HepG2 (cell line): ENCODE measurements around the gene SLBP. TPM values are rescaled to one million over a fixed set of nuclear protein-coding genes. Genes with fewer than 3 reads are reported as not detected.

Experiments
- ATAC-seq: fragments of 200-7000 bp; cut with Tn5 transposase; 3 replicates; pipeline ENCODE4 v1.9.1; 2020; ENCODE audit warnings: mild to moderate bottlenecking, moderate library complexity
- BruUV-seq: library from RNA; stranded (reverse); fragments of 400-500 nt; replicated peaks from 2 replicates; lab custom pipeline; 2021; lab: Mats Ljungman, UMichigan
- CTCF ChIA-PET: fragments of 300-600 bp; formaldehyde crosslinking; extraction: SDS; loops from one replicate; lab custom pipeline; 2021; ENCODE audit warnings: low total read pairs, inconsistent platforms, low intra/inter-chr PET ratio; lab: Yijun Ruan, JAX
- POLR2A ChIA-PET: fragments of 350-600 bp; sonication (Branson Sonifier 250); formaldehyde crosslinking; loops from one replicate; lab custom pipeline; 2020; ENCODE audit warnings: antibody characterized with exemption, inconsistent platforms; lab: Yijun Ruan, JAX
- DNase-seq: peaks from one replicate; pipeline ENCODE4 v3.0.0-alpha.2; 2015; ENCODE audit warnings: low spot score
- FAIRE-seq: peaks from 3 replicates; lab custom pipeline; 2011; peaks lifted over from hg19 to GRCh38; lab: Jason Lieb, UNC
- H2AFZ ChIP-seq: one replicate; pipeline ENCODE4 v1.6.1; 2011; ENCODE audit warnings: low read length, inconsistent platforms
- H3K27ac ChIP-seq: fragments of 300-600 bp; 3 replicates; pipeline ENCODE4 v1.8.0; 2011; ENCODE audit warnings: mixed run types, mild to moderate bottlenecking, mixed read lengths, low read length, inconsistent platforms; ENCODE audit not compliant: insufficient read depth; ENCODE audit errors: extremely low read length
- H3K27me3 ChIP-seq, 2 experiments: fragments of 200-600 bp in 1 of 2; 2 replicates in 1 of 2; 3 replicates in 1 of 2; pipeline versions ENCODE4 v1.6.0 to v1.8.0; 2011; ENCODE audit warnings: low read length in 2 of 2, mild to moderate bottlenecking in 2 of 2, moderate library complexity in 2 of 2, inconsistent platforms in 1 of 2; ENCODE audit not compliant: insufficient read depth in 2 of 2, control insufficient read depth in 1 of 2
- H3K36me3 ChIP-seq, 2 experiments: fragments of 200-600 bp in 1 of 2; replicated peaks in 1 of 2; 2 replicates in 1 of 2; 3 replicates in 1 of 2; pipeline versions ENCODE4 v1.5.1 to v1.8.0; 2011; ENCODE audit warnings: low read length in 2 of 2, inconsistent platforms in 1 of 2; ENCODE audit not compliant: insufficient read depth in 2 of 2, control insufficient read depth in 1 of 2
- H3K4me1 ChIP-seq: 2 replicates; pipeline ENCODE4 v1.5.1; 2012; ENCODE audit warnings: low read length, inconsistent platforms; ENCODE audit not compliant: insufficient read depth
- H3K4me2 ChIP-seq: 2 replicates; pipeline ENCODE4 v1.6.0; 2011; ENCODE audit warnings: low read depth, low read length, inconsistent platforms
- H3K4me3 ChIP-seq, 3 experiments: fragments of 200-600 bp in 1 of 3; sonication (generic), shearing (Covaris generic) in 1 of 3; replicated peaks in 1 of 3; 2 replicates each; pipeline ENCODE4 v1.5.1; 2011 to 2016; ENCODE audit warnings: low read length in 3 of 3, inconsistent platforms in 2 of 3, low read depth in 2 of 3, mild to moderate bottlenecking in 2 of 3, control low read depth in 1 of 3, mixed read lengths in 1 of 3; ENCODE audit not compliant: insufficient read depth in 1 of 3
- H3K79me2 ChIP-seq: one replicate; pipeline ENCODE4 v1.6.1; 2011; ENCODE audit warnings: low read length, inconsistent platforms; ENCODE audit not compliant: insufficient read depth
- H3K9ac ChIP-seq: 2 replicates; pipeline ENCODE4 v1.6.0; 2011; ENCODE audit warnings: mild to moderate bottlenecking, low read depth, low read length, inconsistent platforms; ENCODE audit not compliant: insufficient read depth
- H3K9me3 ChIP-seq: 2 replicates; pipeline ENCODE4 v1.5.1; 2012; ENCODE audit warnings: mild to moderate bottlenecking, low read length
- H4K20me1 ChIP-seq: 2 replicates; pipeline ENCODE4 v1.6.0; 2011; ENCODE audit warnings: inconsistent platforms, mild to moderate bottlenecking, low read length, moderate library complexity; ENCODE audit not compliant: insufficient read depth
- AGO1 ChIP-seq: fragments of 200-400 bp; formaldehyde crosslinking; IDR thresholded peaks from 2 replicates; pipeline ENCODE4 v1.6.1; 2017; ENCODE audit warnings: mild to moderate bottlenecking, low read depth, low read length, moderate library complexity; ENCODE audit not compliant: poor library complexity, severe bottlenecking
- AGO2 ChIP-seq: fragments of 200-400 bp; formaldehyde crosslinking; optimal IDR thresholded peaks from 2 replicates; pipeline ENCODE3; 2017; ENCODE audit warnings: mild to moderate bottlenecking, low read depth, low read length, moderate library complexity
- RBFOX2 ChIP-seq: fragments of 200-400 bp; formaldehyde crosslinking; IDR thresholded peaks from 2 replicates; pipeline ENCODE4 v1.6.1; 2017; ENCODE audit warnings: low read depth, mild to moderate bottlenecking, low read length
- RORA ChIP-seq: sonication (generic); formaldehyde crosslinking; IDR thresholded peaks from 2 replicates; pipeline ENCODE4 v1.5.0; 2020; ENCODE audit warnings: mild to moderate bottlenecking, missing genetic modification reagents, moderate library complexity
- ZFP91 ChIP-seq: sonication (generic); formaldehyde crosslinking; IDR thresholded peaks from 2 replicates; pipeline ENCODE4 v1.9.0; 2022; ENCODE audit warnings: missing genetic modification reagents, mild to moderate bottlenecking, borderline replicate concordance
- WGBS: methylation state at CpG from one replicate; pipeline ENCODE4 v1.1.6; 2017; ENCODE audit warnings: low lambda C conversion rate; 5-methylcytosine and 5-hydroxymethylcytosine counted together
- in situ Hi-C: cut with HindIII; loops from 2 replicates; pipeline ENCODE4 v1.10.0; 2017; ENCODE audit warnings: low pct_unique_long_range_greater_than_20kb; ENCODE audit not compliant: extremely low pct_ligation_motif_present
- intact Hi-C: fragments of 100-400 bp; cut with micrococcal nuclease; formaldehyde crosslinking; loops from one replicate; pipeline ENCODE4 v1.10.0; 2022; ENCODE audit not compliant: unreplicated experiment
- polyA plus RNA-seq, 8 experiments: library from polyadenylated mRNA; depleted of rRNA in 3 of 8; stranded (reverse) in 7 of 8; unstranded in 1 of 8; fragments of >200 nt; fragmentation: Illumina TruSeq in 4 of 8; extraction: Trizol in 4 of 8; gene quantifications; 2 replicates each; pipeline versions ENCODE4 v1.2.1 to v1.2.3, GENCODE V29; 2011 to 2016; ENCODE audit warnings: low read depth in 4 of 8, missing spikeins in 1 of 8, mixed read lengths in 1 of 8; ENCODE audit not compliant: insufficient read depth in 1 of 8
- total RNA-seq, 5 experiments: library from RNA; depleted of rRNA; stranded (reverse); fragments of >200 nt; fragmentation: Illumina TruSeq; extraction: Trizol; gene quantifications; 2 replicates each; pipeline ENCODE4 v1.2.3, GENCODE V29; 2016; ENCODE audit warnings: low read depth in 1 of 5

SLBP gene
- total and polyA plus RNA-seq, 2 of the 13 experiments (the other 11 are each of a cell fraction or from before 2014, with no cell fraction given) = 43.9 to 104 TPM

DNA sequence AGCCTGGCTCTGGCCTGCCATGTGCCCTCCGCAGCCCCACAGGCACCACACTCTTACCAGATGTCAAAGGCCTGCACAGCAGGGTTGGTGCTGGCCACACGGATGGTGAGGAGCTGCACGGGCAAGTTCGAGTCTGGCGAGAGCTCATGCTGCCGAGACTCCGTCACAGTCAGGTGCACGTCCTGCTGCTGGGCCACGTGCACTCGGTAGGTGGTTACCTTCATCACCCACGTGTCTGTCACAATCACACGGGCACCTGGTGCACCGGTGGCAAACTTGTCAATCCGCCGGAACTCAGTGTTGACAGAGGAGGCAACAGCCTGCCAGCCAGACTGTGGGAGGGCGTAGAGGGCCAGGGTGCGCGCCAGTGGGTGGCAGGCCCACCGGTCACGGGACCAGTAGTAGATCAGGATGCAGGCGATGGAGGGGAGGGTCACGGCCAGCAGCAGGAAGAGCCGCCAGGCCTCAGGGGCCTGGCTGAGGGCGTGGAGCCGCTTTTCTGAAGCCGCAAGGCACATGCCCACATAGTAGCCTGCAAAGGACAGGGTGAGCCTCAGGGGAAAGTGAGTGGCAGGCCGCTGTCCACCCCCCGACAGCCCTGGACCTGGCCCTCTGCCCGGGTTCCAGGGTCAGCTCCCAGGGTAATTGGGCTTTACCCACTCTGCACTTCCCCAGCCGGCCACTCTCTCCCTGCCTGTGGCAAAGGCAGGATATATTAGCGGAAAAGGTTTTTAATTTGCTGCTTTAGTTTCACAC, 6.2 kb upstream of the SLBP start:
- Histone ChIP-seq H4K20me1 (no peaks in the 10 kb centered on the region), H3K4me1 (peaks cover 45% of the 10 kb centered on the region), H3K4me3 (no peak overlapping the region), H3K27me3 (no peaks in the 10 kb centered on the region), H3K4me2 (no peak overlapping the region), H2AFZ (no peak overlapping the region), H3K79me2 (peaks cover 38% of the 10 kb centered on the region), H3K36me3 (peaks cover 0 to 2% of the 10 kb centered on the region in 2 experiments; a peak in 3 of 5 replicates), H3K27ac (no peak overlapping the region), H3K9ac (no peak overlapping the region), H3K9me3 (no peaks in the 10 kb centered on the region)
- CTCF ChIA-PET = no interaction called here
- ATAC-seq = no peak
- no peak for FAIRE-seq
- POLR2A ChIA-PET = no interaction called here
- WGBS = 94% methylated on average over 22 of the region's 31 CpGs
- TF ChIP-seq AGO2 (peak; percentile 60), ZFP91 (CRISPR knock-in tag) (peak; percentile 2; the same call in 1 of the 2 replicates), AGO1 (peak; percentile 25), RBFOX2 (peak; percentile 56; the same call in 1 of the 2 replicates), RORA (CRISPR knock-in tag) (no peak)
- intact Hi-C loops = no loop called here
- DNase-seq = no peak
- in situ Hi-C loops = no loop called here
- BruUV-seq = TSS peak; percentile 42
